ENCODE results near the gene MTOR. TPM values are rescaled to one million over a fixed set of nuclear protein-coding genes. Genes with fewer than 3 reads are reported as not detected.

Gene MTOR
- total and polyA plus RNA-seq, 10 of the 15 experiments (the other 5 are each of a cell fraction or from before 2014, with no cell fraction given): 6.6 to 41.8 (median 29.8) TPM

DNA sequence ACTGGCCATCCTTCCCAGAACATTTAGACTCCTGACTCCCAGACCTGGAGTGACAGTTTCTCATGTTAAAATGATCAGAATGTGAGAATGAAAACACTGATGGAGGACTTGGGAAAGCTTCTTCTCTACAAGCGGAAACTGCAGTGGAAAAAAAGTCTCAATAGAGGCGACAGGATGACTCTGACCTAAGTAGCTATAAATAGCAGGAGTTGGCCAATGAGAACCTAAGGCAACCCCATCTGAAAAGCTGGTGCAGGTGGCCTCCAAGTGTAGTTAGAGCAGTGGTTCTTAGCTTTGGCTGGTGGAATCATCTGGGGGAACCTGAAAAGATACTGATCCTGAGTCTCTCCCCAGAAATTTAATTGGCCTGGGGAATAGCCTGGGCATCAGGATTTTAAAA is 118.4 kb downstream of the MTOR start (continued):
- no peak for TF ChIP-seq NFYB (IDR thresholded peaks at IDR 0.05; ENCODE audit: insufficient read depth, low read depth, low read length)

GRCh38 chr1:11143401-11143800 is 119.0 kb downstream of the MTOR start:
- FAIRE-seq: no peak
- no peaks in the 10 kb centered on the region for H3K4me1 ChIP-seq (ENCODE audit: control insufficient read depth, insufficient read depth, low read length)
- no peaks in the 10 kb centered on the region for H3K27me3 ChIP-seq (replicated peaks in 1 of 2; ENCODE audit: control insufficient read depth in 2 of 2, insufficient read depth in 2 of 2, low read length in 1 of 2)

More at GRCh38 chr1:11143401-11143800, 119.0 kb downstream of the MTOR start:
- ChIA-PET CTCF (no interaction called here), SMC1A (ENCODE audit: uncharacterized antibody, unreplicated experiment) (no interaction called here), RAD21 (ENCODE audit: unreplicated experiment) (no interaction called here), POLR2A (no interaction called here)
- peaks cover 7 to 17% of the 10 kb centered on the region in 2 experiments for H3K36me3 ChIP-seq (ENCODE audit: control insufficient read depth in 2 of 2, insufficient read depth in 2 of 2, low read length in 1 of 2)
- no peak overlapping the region for H2AFZ ChIP-seq (ENCODE audit: control insufficient read depth, low read depth, low read length)
- 95% methylated on average over 5 of the region's 5 CpGs for WGBS (ENCODE audit: insufficient coverage, insufficient replicate concordance, low lambda C conversion rate, missing lambda C conversion rate)
- H3K9me3 ChIP-seq (replicated peaks; ENCODE audit: control insufficient read depth, insufficient read depth, low read length): no peaks in the 10 kb centered on the region
- no peak for ATAC-seq
- no peak overlapping the region for H3K4me3 ChIP-seq
- no peaks in the 10 kb centered on the region for H3K79me2 ChIP-seq (ENCODE audit: control insufficient read depth, insufficient read depth, low read length)
- no peak for TF ChIP-seq SMARCA5 (IDR thresholded peaks at IDR 0.05)
- no peak for TF ChIP-seq BHLHE40 (IDR thresholded peaks at IDR 0.05; ENCODE audit: borderline replicate concordance in 1 of 2, low read depth in 2 of 2, low read length in 1 of 2)
- TF ChIP-seq SRF (IDR thresholded peaks at IDR 0.05; ENCODE audit: low read depth in 2 of 2, low read length in 2 of 2): no peak
- no peak for TF ChIP-seq SUZ12 (IDR thresholded peaks at IDR 0.05; ENCODE audit: unreplicated experiment)
- no peak for TF ChIP-seq ZBED1 (IDR thresholded peaks at IDR 0.05; ENCODE audit: borderline replicate concordance)
- TF ChIP-seq SPI1 (IDR thresholded peaks at IDR 0.05; ENCODE audit: borderline replicate concordance, insufficient read depth, low read depth, low read length): no peak
- no peak for TF ChIP-seq TBL1XR1 (IDR thresholded peaks at IDR 0.05; ENCODE audit: low read depth, low read length)
- TF ChIP-seq POLR2A (IDR thresholded peaks at IDR 0.05; ENCODE audit: low read depth, low read length): no peak
- no peak for TF ChIP-seq IRF5 (IDR thresholded peaks at IDR 0.05; ENCODE audit: borderline replicate concordance)
- TF ChIP-seq RELB (IDR thresholded peaks at IDR 0.05; ENCODE audit: low read depth): no peak
- no peak for TF ChIP-seq SREBF1 (IDR thresholded peaks at IDR 0.05; ENCODE audit: low read length)
- no peak for TF ChIP-seq WRNIP1 (IDR thresholded peaks at IDR 0.05; ENCODE audit: borderline replicate concordance, low read depth, low read length)
- no peak for TF ChIP-seq STAT3 (IDR thresholded peaks at IDR 0.05; ENCODE audit: low read depth, low read length)
- no peaks in the 10 kb centered on the region for H4K20me1 ChIP-seq (ENCODE audit: control insufficient read depth, insufficient read depth)
- in situ Hi-C loops (cut with MboI) (no loop called here), intact Hi-C loops (cut with micrococcal nuclease; ENCODE audit: unreplicated experiment) (no loop called here)
- no peak overlapping the region for H3K9ac ChIP-seq (ENCODE audit: control insufficient read depth, insufficient read depth, low read length)
- DNase-seq (ENCODE audit: low read depth, low spot score): no peak
- H3K27ac ChIP-seq (ENCODE audit: control insufficient read depth, insufficient read depth): no peak overlapping the region
- BruUV-seq (replicated peaks): no TSS peak
- H3K4me2 ChIP-seq (ENCODE audit: control insufficient read depth, insufficient read depth): no peak overlapping the region
